Brain microvascular endothelial cell (primary cell): Measurements from ENCODE around the gene METTL26.

Experiments used
- DNase-seq: peaks from one replicate; pipeline ENCODE4 v3.0.0-alpha.2; 2020
- H3K27ac ChIP-seq: fragments of 250-450 bp; sonication (Bioruptor Pico); 2 replicates; pipeline ENCODE4 v1.5.1; 2020; ENCODE audit warnings: mild to moderate bottlenecking, moderate library complexity
- H3K27me3 ChIP-seq: fragments of 250-450 bp; sonication (Bioruptor Pico); replicated peaks from 2 replicates; pipeline ENCODE4 v1.5.1; 2020; ENCODE audit warnings: mild to moderate bottlenecking
- H3K36me3 ChIP-seq: fragments of 250-450 bp; sonication (Bioruptor Pico); replicated peaks from 2 replicates; pipeline ENCODE4 v1.5.1; 2020; ENCODE audit warnings: mild to moderate bottlenecking
- H3K4me3 ChIP-seq: 2 replicates; pipeline ENCODE4 v1.5.1; 2011; ENCODE audit warnings: low read depth, mild to moderate bottlenecking, control low read depth, low read length, moderate library complexity
- CTCF ChIP-seq: IDR thresholded peaks from 2 replicates; pipeline ENCODE4 v1.5.1; 2011; ENCODE audit warnings: low read depth, mild to moderate bottlenecking, moderate library complexity, low read length, control low read depth, inconsistent platforms; ENCODE audit errors: missing control alignments
- in situ Hi-C: cut with HindIII; loops from 2 replicates; pipeline ENCODE4 v1.10.0; 2017; ENCODE audit warnings: low sequenced_read_pairs, low pct_ligation_motif_present

METTL26 gene

DNA sequence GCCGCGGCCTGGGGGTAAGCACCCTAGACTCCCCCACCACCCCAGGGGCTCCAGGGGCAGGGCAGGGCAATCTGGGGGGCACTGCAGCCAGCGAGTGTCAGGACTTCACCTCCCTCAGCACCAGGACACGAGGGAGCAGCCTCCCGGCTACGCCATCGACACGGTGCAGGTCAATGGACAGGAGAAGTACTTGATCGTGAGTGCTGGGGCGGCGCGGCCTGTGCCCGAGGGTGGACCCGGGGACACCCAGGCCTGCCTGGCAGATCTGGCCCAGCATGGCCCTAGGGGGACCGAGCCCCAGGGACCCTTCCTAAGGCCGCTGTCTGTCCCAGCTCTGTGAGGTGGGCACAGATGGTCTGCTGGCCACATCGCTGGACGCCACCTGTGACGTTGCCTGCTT, 36.3 kb upstream of the METTL26 start:
- Histone ChIP-seq H3K4me3 (no peak overlapping the region), H3K36me3 (peaks cover 51% of the 10 kb centered on the region), H3K27me3 (no peaks in the 10 kb centered on the region), H3K27ac (no peak overlapping the region)
- no peak for DNase-seq
- in situ Hi-C loops: no loop called here
- TF ChIP-seq CTCF: no peak

DNA sequence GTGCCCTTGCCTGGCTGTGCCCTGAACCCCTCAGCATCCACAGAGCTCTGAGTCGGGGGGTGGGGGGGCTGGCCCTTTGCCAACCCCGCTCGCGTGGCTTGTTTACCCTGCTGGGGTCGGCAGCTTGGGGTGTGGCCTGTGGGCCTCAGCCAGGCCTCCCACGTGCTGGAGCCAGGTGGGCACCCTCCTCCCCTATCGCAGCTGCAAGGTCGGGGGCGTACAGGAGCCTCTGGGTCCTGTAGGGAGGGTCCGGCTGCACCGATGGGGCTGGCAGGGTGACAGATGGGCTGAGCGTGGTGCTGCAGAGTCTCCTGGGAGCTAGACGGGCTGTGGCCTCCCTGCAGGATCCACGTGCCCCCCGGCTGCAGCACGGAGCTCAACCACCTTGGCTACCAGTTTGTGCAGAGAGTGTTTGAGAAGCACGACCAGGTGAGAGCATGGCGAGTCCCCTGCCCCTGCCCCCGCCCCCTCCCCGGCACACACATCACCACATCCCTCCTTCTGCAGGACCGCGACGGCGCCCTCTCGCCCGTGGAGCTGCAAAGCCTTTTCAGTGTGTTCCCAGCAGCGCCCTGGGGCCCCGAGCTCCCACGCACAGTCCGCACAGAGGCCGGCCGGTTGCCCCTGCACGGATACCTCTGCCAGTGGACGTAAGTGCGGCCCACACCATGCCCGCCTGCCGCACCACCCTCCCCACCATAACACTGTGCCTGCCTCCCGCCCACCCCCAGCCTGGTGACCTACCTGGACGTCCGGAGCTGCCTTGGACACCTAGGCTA, 35.4 kb upstream of the METTL26 start:
- TF ChIP-seq CTCF: no peak
- Histone ChIP-seq H3K4me3 (no peak overlapping the region), H3K27ac (no peak overlapping the region), H3K27me3 (no peaks in the 10 kb centered on the region), H3K36me3 (peaks cover 51% of the 10 kb centered on the region)
- in situ Hi-C loops: no loop called here
- no peak for DNase-seq

DNA sequence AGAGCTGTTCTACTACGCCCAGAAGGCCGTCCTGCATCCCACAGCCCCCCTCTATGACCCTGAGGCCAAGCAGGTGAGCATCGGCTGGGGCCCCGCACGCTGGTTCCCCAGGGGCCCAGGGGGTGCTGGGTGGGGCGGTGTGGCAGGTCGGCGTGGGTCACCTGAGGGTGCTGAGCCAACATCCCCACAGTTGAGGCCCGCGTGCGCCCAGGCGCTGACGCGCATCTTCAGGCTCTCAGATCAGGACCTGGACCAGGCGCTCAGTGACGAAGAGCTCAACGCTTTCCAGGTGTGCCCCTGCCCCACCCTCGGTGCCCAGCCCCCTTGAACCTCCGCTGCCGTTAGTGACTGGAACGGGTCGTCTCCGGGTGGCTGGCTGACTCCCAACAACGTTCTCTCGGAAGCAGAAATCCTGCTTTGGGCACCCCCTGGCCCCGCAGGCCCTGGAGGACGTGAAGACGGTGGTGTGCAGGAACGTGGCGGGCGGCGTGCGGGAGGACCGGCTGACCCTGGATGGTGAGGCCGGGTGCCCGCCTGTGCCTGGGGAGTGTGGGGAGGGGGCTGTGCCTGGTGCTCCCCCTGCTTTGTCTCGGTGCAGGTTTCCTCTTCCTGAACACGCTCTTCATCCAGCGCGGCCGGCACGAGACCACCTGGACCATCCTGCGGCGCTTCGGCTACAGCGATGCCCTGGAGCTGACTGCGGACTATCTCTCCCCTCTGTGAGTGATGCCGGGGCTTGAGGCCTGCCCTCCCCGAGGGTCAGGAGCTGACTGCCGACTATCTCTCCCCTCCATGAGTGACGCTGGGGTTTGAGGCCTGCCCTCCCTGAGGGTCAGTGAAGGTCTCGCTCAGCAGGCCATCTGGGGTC, 34.6 kb upstream of the METTL26 start:
- DNase-seq: no peak
- TF ChIP-seq CTCF: no peak
- in situ Hi-C loops: no loop called here
- peaks cover 51% of the 10 kb centered on the region for H3K36me3 ChIP-seq
- H3K27ac ChIP-seq: no peak overlapping the region
- H3K27me3 ChIP-seq: no peaks in the 10 kb centered on the region
- no peak overlapping the region for H3K4me3 ChIP-seq

DNA sequence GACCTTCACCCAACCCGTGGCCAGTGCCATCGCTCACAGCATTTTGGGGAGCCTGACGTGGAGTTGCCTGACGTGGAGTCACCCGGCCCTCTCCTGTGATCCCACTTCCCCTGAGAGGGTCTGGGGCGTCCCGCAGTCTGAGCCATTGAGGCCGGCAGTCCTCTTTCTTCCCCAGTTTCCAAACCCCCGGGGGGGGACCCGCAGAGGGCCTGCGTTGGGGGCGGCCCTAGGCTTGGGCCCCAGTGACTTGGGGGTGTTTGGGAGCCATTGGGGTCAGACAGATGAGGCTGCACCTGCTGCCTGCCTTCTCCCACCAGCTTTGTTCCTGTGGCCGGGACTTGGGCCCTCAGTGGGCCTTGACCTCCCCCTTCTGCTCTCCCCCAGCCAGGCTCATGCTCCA, 33.6 kb upstream of the METTL26 start:
- no peak for DNase-seq
- Histone ChIP-seq H3K36me3 (peaks cover 50% of the 10 kb centered on the region), H3K4me3 (peak overlapping the region; percentile 85), H3K27me3 (no peaks in the 10 kb centered on the region), H3K27ac (no peak overlapping the region)
- no peak for TF ChIP-seq CTCF
- in situ Hi-C loops: no loop called here

DNA sequence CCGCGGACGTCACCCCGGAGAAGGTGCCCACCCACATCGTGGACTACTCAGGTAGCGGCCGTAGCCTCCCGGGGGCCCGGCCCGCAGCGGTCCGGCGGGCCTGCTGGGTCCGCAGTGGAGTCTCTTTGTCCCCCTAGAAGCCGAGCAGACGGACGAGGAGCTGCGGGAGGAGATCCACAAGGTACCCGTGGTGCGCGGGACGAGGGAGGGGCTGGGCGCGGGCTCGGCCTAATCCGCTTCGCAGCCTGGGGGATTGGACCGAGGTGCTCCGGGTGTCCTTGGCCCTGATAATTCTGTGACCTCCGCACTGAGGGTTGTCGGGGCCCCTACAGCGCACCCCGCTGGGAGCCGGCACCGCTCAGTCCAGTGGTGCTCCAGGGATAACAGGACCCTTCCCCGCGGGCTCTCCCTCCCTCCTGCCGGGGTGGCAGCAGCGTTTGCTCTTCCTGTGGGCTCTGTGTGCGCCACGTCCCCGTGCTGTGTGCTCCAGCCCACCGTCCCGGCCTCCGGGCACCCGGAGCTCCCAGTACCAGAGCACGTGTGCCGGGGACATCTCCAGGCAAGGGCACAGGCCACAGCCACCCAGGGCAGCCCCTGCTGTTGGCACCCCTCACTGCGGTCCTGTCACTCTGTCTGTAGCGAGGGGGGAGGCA, 32.5 kb upstream of the METTL26 start:
- Histone ChIP-seq H3K27me3 (no peaks in the 10 kb centered on the region), H3K4me3 (peak overlapping the region; percentile 85), H3K36me3 (peaks cover 42% of the 10 kb centered on the region), H3K27ac (peak overlapping the region; percentile 44)
- no peak for DNase-seq
- in situ Hi-C loops: no loop called here
- TF ChIP-seq CTCF: no peak
